GM23338 (cell line): ENCODE results near the gene PDGFC. TPM values are rescaled to one million over a fixed set of nuclear protein-coding genes. Genes with fewer than 3 reads are reported as not detected.

Experiments
- ATAC-seq: fragments of 200-7000 bp; cut with Tn5 transposase; 3 replicates; pipeline ENCODE4 v1.9.1; 2020
- DNase-seq: peaks from one replicate; pipeline ENCODE4 v3.0.0-alpha.2; 2015; ENCODE audit warnings: low spot score
- H2AFZ ChIP-seq: fragments of 200-600 bp; sonication (generic); 2 replicates; pipeline ENCODE4 v1.8.0; 2016; ENCODE audit warnings: antibody characterized with exemption, mild to moderate bottlenecking, moderate library complexity
- H3F3A ChIP-seq: fragments of 200-600 bp; sonication (generic); replicated peaks from 2 replicates; pipeline ENCODE4 v1.8.0; 2017; ENCODE audit warnings: antibody characterized with exemption, mixed run types, low read depth
- H3K27ac ChIP-seq: fragments of 200-600 bp; sonication (generic); 2 replicates; pipeline ENCODE4 v1.6.1; 2016; ENCODE audit warnings: low read depth
- H3K27me3 ChIP-seq: fragments of 200-600 bp; sonication (generic); 2 replicates; pipeline ENCODE4 v1.8.0; 2016; ENCODE audit warnings: mild to moderate bottlenecking, mixed run types, moderate library complexity; ENCODE audit not compliant: insufficient read depth
- H3K36me3 ChIP-seq: fragments of 200-600 bp; sonication (generic); 2 replicates; pipeline ENCODE4 v1.8.0; 2016; ENCODE audit warnings: mild to moderate bottlenecking; ENCODE audit not compliant: insufficient read depth
- H3K4me1 ChIP-seq: fragments of 200-600 bp; sonication (generic); 2 replicates; pipeline ENCODE4 v1.8.0; 2016; ENCODE audit warnings: mild to moderate bottlenecking, moderate library complexity; ENCODE audit not compliant: insufficient read depth
- H3K4me2 ChIP-seq: fragments of 200-600 bp; sonication (generic); 2 replicates; pipeline ENCODE4 v1.7.1; 2017; ENCODE audit warnings: mixed run types
- H3K4me3 ChIP-seq: fragments of 200-600 bp; sonication (generic); 2 replicates; pipeline ENCODE4 v1.6.1; 2016; ENCODE audit warnings: mixed run types
- H3K79me2 ChIP-seq: fragments of 200-600 bp; sonication (generic); replicated peaks from 2 replicates; pipeline ENCODE4 v1.8.0; 2017; ENCODE audit warnings: mild to moderate bottlenecking; ENCODE audit not compliant: insufficient read depth
- H3K9me2 ChIP-seq: fragments of 200-600 bp; sonication (generic); 2 replicates; pipeline ENCODE4 v1.8.0; 2017; ENCODE audit not compliant: insufficient read depth
- H4K20me1 ChIP-seq: fragments of 200-600 bp; sonication (generic); replicated peaks from 2 replicates; pipeline ENCODE4 v1.8.0; 2017; ENCODE audit warnings: mild to moderate bottlenecking; ENCODE audit not compliant: insufficient read depth
- H3K27ac Mint-ChIP-seq: 2 replicates; pipeline ENCODE4 v1.8.0; 2020; ENCODE audit warnings: inconsistent platforms, mild to moderate bottlenecking, moderate library complexity, mixed read lengths
- H3K27me3 Mint-ChIP-seq: 3 replicates; pipeline ENCODE4 v1.8.0; 2022; ENCODE audit warnings: low read depth, mild to moderate bottlenecking, moderate library complexity, mixed read lengths, inconsistent platforms; ENCODE audit not compliant: insufficient read depth, poor library complexity
- H3K36me3 Mint-ChIP-seq: 3 replicates; pipeline ENCODE4 v1.8.0; 2021; ENCODE audit warnings: low read depth, mild to moderate bottlenecking, inconsistent platforms, moderate library complexity, mixed read lengths
- H3K4me1 Mint-ChIP-seq: 3 replicates; pipeline ENCODE4 v1.8.0; 2020; ENCODE audit warnings: mild to moderate bottlenecking, inconsistent platforms, mixed read lengths
- H3K4me3 Mint-ChIP-seq: 3 replicates; pipeline ENCODE4 v1.8.0; 2021; ENCODE audit warnings: moderate library complexity, mild to moderate bottlenecking, inconsistent platforms, mixed read lengths
- H3K9me3 Mint-ChIP-seq: 3 replicates; pipeline ENCODE4 v1.8.0; 2020; ENCODE audit warnings: moderate library complexity, mild to moderate bottlenecking, inconsistent platforms, mixed read lengths
- CREB1 ChIP-seq: fragments of 250-450 bp; sonication (Bioruptor Pico); IDR thresholded peaks from 2 replicates; pipeline ENCODE4 v1.5.0; 2020; ENCODE audit warnings: low read depth, mild to moderate bottlenecking, moderate library complexity
- EZH2 ChIP-seq: fragments of 200-600 bp; sonication (generic); IDR thresholded peaks from one replicate; pipeline ENCODE4 v1.8.0; 2017; ENCODE audit warnings: antibody characterized with exemption, mild to moderate bottlenecking, low read depth; ENCODE audit not compliant: unreplicated experiment
- EZH2phosphoT487 ChIP-seq: fragments of 200-600 bp; sonication (generic); IDR thresholded peaks from one replicate; pipeline ENCODE4 v1.8.1; 2018; ENCODE audit warnings: antibody characterized with exemption; ENCODE audit not compliant: unreplicated experiment
- JUNB ChIP-seq: IDR thresholded peaks from one replicate; pipeline ENCODE4 v1.6.1; 2016; ENCODE audit warnings: antibody characterized with exemption; ENCODE audit not compliant: unreplicated experiment
- NANOG ChIP-seq: IDR thresholded peaks from 2 replicates; pipeline ENCODE4 v1.6.1; 2016; ENCODE audit warnings: antibody characterized with exemption, borderline replicate concordance
- POLR2AphosphoS5 ChIP-seq: IDR thresholded peaks from 2 replicates; pipeline ENCODE4 v1.6.1; 2016; ENCODE audit warnings: antibody characterized with exemption, low read depth
- STAT1 ChIP-seq: IDR thresholded peaks from one replicate; pipeline ENCODE4 v1.6.1; 2016; ENCODE audit warnings: antibody characterized with exemption; ENCODE audit not compliant: unreplicated experiment
- ZNF114 ChIP-seq: fragments of 250-450 bp; sonication (Bioruptor Pico); IDR thresholded peaks from 2 replicates; pipeline ENCODE4 v1.5.0; 2020; ENCODE audit warnings: mild to moderate bottlenecking, moderate library complexity
- ZNF331 ChIP-seq: fragments of 250-450 bp; sonication (Bioruptor Pico); IDR thresholded peaks from 2 replicates; pipeline ENCODE4 v1.5.0; 2020; ENCODE audit warnings: low read depth, mild to moderate bottlenecking, moderate library complexity
- polyA plus RNA-seq: library from polyadenylated mRNA; unstranded; fragments of >200 nt; fragmentation: Nextera tagmentation; extraction: Ambion mirVana; gene quantifications from 2 replicates; pipeline ENCODE4 v1.2.1, GENCODE V29; 2016
- total RNA-seq: library from RNA; depleted of rRNA; stranded (reverse); fragments of >200 nt; shearing (Covaris generic); gene quantifications from 2 replicates; pipeline ENCODE4 v1.2.3, GENCODE V29; 2014
- TF ChIP-seq, protein P1 (sequence below), 2 experiments: fragments of 200-600 bp in 1 of 2; sonication (generic) in 1 of 2; conservative IDR thresholded peaks; 2 replicates each; pipeline versions ENCODE4 v1.5.1 to v1.6.1; 2016 to 2017; ENCODE audit warnings: antibody characterized with exemption in 2 of 2, low read depth in 2 of 2, mild to moderate bottlenecking in 2 of 2, moderate library complexity in 1 of 2
- TF ChIP-seq, protein P2 (sequence below): fragments of 250-450 bp; sonication (Bioruptor Pico); IDR thresholded peaks from 2 replicates; pipeline ENCODE4 v1.5.0; 2020; ENCODE audit warnings: mild to moderate bottlenecking, moderate library complexity
- TF ChIP-seq, protein P3 (sequence below): IDR thresholded peaks from one replicate; pipeline ENCODE4 v1.6.1; 2018; ENCODE audit warnings: antibody characterized with exemption; ENCODE audit not compliant: unreplicated experiment
- TF ChIP-seq, protein P4 (sequence below): IDR thresholded peaks from 2 replicates; pipeline ENCODE4 v1.6.1; 2016; ENCODE audit warnings: antibody characterized with exemption

PDGFC gene
- total and polyA plus RNA-seq, 2 experiments from 2014 or later = 1.3 to 3.4 TPM

DNA sequence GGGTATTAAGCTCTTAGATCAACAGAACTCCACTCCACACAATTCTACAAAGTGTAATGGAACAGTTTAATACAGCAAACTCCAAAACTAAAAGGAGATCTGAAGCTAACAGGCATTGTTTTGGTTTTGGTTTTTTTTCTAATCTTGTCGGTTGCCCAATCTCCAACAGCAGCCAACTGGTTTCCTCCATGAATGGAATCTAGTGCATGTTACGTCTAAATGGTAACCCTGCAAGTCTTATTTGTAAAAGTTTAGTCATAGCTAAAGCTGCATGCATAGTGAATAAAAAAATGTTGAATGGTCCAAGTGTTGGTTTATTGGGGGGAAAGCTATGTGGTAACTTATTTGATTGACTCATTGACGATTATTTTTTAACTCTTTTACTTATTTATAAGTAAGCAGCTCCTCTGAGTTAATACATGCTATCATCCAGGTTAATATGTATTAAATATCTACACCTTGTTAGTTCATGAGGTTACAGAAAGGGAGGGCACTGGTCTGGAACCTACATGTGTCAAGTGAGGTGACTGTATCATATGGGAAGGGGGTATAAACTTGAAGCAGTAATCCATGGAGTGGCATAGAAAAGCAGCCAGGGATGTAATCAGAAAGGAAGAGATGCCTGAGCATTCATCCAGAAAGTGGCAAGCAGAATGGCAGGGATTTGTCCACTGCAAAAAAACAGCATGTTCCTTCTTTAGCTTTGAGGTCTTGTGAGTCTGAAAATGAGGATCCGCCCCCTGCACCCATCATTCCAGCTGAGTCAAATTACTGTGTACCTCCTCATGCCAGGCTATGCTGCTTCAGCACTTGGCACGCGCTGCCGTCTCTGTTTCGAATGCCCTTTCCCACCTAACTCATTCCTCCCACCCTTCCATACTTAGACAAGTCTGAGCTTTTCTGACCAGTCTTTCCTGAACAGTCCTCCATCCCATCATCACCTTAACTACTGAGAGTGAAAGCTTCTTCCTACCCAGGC, 81.7 kb downstream of the PDGFC start:
- H3K9me3 Mint-ChIP-seq = no peaks in the 10 kb centered on the region

More for the DNA sequence above, 81.7 kb downstream of the PDGFC start:
- ATAC-seq (no peak), DNase-seq (no peak)
- Mint-ChIP-seq H3K36me3 (no peaks in the 10 kb centered on the region), H3K4me1 (peaks cover 8% of the 10 kb centered on the region; the same call in 2 of the 3 replicates), H3K27me3 (no peaks in the 10 kb centered on the region), H3K27ac (no peak overlapping the region), H3K4me3 (no peak overlapping the region)
- Histone ChIP-seq H3K27ac (no peak overlapping the region), H4K20me1 (no peaks in the 10 kb centered on the region), H3K4me2 (no peak overlapping the region), H2AFZ (no peak overlapping the region), H3K27me3 (no peaks in the 10 kb centered on the region), H3K4me1 (no peaks in the 10 kb centered on the region), H3F3A (no peaks in the 10 kb centered on the region), H3K79me2 (no peaks in the 10 kb centered on the region), H3K9me2 (no peaks in the 10 kb centered on the region), H3K36me3 (no peaks in the 10 kb centered on the region), H3K4me3 (no peak overlapping the region)
- TF ChIP-seq STAT1 (no peak), CREB1 (CRISPR knock-in tag) (no peak), NANOG (no peak), EZH2phosphoT487 (no peak), ZNF114 (CRISPR knock-in tag) (no peak), POLR2AphosphoS5 (no peak), JUNB (no peak), EZH2 (no peak), ZNF331 (CRISPR knock-in tag) (no peak)
- TF ChIP-seq, protein P1, sequence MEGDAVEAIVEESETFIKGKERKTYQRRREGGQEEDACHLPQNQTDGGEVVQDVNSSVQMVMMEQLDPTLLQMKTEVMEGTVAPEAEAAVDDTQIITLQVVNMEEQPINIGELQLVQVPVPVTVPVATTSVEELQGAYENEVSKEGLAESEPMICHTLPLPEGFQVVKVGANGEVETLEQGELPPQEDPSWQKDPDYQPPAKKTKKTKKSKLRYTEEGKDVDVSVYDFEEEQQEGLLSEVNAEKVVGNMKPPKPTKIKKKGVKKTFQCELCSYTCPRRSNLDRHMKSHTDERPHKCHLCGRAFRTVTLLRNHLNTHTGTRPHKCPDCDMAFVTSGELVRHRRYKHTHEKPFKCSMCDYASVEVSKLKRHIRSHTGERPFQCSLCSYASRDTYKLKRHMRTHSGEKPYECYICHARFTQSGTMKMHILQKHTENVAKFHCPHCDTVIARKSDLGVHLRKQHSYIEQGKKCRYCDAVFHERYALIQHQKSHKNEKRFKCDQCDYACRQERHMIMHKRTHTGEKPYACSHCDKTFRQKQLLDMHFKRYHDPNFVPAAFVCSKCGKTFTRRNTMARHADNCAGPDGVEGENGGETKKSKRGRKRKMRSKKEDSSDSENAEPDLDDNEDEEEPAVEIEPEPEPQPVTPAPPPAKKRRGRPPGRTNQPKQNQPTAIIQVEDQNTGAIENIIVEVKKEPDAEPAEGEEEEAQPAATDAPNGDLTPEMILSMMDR (conservative IDR thresholded peaks at IDR 0.05; ENCODE audit: low read depth in 2 of 2) = no peak
- TF ChIP-seq, protein P2, sequence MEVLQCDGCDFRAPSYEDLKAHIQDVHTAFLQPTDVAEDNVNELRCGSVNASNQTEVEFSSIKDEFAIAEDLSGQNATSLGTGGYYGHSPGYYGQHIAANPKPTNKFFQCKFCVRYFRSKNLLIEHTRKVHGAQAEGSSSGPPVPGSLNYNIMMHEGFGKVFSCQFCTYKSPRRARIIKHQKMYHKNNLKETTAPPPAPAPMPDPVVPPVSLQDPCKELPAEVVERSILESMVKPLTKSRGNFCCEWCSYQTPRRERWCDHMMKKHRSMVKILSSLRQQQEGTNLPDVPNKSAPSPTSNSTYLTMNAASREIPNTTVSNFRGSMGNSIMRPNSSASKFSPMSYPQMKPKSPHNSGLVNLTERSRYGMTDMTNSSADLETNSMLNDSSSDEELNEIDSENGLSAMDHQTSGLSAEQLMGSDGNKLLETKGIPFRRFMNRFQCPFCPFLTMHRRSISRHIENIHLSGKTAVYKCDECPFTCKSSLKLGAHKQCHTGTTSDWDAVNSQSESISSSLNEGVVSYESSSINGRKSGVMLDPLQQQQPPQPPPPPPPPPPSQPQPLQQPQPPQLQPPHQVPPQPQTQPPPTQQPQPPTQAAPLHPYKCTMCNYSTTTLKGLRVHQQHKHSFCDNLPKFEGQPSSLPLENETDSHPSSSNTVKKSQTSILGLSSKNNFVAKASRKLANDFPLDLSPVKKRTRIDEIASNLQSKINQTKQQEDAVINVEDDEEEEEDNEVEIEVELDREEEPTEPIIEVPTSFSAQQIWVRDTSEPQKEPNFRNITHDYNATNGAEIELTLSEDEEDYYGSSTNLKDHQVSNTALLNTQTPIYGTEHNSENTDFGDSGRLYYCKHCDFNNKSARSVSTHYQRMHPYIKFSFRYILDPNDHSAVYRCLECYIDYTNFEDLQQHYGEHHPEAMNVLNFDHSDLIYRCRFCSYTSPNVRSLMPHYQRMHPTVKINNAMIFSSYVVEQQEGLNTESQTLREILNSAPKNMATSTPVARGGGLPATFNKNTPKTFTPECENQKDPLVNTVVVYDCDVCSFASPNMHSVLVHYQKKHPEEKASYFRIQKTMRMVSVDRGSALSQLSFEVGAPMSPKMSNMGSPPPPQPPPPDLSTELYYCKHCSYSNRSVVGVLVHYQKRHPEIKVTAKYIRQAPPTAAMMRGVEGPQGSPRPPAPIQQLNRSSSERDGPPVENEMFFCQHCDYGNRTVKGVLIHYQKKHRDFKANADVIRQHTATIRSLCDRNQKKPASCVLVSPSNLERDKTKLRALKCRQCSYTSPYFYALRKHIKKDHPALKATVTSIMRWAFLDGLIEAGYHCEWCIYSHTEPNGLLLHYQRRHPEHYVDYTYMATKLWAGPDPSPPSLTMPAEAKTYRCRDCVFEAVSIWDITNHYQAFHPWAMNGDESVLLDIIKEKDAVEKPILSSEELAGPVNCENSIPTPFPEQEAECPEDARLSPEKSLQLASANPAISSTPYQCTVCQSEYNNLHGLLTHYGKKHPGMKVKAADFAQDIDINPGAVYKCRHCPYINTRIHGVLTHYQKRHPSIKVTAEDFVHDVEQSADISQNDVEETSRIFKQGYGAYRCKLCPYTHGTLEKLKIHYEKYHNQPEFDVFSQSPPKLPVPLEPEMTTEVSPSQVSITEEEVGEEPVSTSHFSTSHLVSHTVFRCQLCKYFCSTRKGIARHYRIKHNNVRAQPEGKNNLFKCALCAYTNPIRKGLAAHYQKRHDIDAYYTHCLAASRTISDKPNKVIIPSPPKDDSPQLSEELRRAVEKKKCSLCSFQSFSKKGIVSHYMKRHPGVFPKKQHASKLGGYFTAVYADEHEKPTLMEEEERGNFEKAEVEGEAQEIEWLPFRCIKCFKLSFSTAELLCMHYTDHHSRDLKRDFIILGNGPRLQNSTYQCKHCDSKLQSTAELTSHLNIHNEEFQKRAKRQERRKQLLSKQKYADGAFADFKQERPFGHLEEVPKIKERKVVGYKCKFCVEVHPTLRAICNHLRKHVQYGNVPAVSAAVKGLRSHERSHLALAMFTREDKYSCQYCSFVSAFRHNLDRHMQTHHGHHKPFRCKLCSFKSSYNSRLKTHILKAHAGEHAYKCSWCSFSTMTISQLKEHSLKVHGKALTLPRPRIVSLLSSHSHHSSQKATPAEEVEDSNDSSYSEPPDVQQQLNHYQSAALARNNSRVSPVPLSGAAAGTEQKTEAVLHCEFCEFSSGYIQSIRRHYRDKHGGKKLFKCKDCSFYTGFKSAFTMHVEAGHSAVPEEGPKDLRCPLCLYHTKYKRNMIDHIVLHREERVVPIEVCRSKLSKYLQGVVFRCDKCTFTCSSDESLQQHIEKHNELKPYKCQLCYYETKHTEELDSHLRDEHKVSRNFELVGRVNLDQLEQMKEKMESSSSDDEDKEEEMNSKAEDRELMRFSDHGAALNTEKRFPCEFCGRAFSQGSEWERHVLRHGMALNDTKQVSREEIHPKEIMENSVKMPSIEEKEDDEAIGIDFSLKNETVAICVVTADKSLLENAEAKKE = no peak
- TF ChIP-seq, protein P3, sequence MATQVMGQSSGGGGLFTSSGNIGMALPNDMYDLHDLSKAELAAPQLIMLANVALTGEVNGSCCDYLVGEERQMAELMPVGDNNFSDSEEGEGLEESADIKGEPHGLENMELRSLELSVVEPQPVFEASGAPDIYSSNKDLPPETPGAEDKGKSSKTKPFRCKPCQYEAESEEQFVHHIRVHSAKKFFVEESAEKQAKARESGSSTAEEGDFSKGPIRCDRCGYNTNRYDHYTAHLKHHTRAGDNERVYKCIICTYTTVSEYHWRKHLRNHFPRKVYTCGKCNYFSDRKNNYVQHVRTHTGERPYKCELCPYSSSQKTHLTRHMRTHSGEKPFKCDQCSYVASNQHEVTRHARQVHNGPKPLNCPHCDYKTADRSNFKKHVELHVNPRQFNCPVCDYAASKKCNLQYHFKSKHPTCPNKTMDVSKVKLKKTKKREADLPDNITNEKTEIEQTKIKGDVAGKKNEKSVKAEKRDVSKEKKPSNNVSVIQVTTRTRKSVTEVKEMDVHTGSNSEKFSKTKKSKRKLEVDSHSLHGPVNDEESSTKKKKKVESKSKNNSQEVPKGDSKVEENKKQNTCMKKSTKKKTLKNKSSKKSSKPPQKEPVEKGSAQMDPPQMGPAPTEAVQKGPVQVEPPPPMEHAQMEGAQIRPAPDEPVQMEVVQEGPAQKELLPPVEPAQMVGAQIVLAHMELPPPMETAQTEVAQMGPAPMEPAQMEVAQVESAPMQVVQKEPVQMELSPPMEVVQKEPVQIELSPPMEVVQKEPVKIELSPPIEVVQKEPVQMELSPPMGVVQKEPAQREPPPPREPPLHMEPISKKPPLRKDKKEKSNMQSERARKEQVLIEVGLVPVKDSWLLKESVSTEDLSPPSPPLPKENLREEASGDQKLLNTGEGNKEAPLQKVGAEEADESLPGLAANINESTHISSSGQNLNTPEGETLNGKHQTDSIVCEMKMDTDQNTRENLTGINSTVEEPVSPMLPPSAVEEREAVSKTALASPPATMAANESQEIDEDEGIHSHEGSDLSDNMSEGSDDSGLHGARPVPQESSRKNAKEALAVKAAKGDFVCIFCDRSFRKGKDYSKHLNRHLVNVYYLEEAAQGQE = no peak
- TF ChIP-seq, protein P4, sequence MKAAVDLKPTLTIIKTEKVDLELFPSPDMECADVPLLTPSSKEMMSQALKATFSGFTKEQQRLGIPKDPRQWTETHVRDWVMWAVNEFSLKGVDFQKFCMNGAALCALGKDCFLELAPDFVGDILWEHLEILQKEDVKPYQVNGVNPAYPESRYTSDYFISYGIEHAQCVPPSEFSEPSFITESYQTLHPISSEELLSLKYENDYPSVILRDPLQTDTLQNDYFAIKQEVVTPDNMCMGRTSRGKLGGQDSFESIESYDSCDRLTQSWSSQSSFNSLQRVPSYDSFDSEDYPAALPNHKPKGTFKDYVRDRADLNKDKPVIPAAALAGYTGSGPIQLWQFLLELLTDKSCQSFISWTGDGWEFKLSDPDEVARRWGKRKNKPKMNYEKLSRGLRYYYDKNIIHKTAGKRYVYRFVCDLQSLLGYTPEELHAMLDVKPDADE = no peak
